Tibial nerve (tissue), 4 donors: ENCODE data around the gene GSK3B. TPM values are rescaled to one million over a fixed set of nuclear protein-coding genes. Genes with fewer than 3 reads are reported as not detected.

Source experiments
- DNase-seq, 2 donors: peaks; one replicate each; pipeline ENCODE4 v3.0.0-alpha.2; 2019; ENCODE audit warnings: low spot score in 2 of 2
- H3K27ac ChIP-seq, 4 donors: fragments of 200-600 bp; sonication (generic) in 3 of 4; one replicate each; pipeline ENCODE4 v1.5.1; 2017 to 2019; ENCODE audit warnings: mild to moderate bottlenecking in 1 of 4
- H3K27me3 ChIP-seq, 2 donors: fragments of 200-600 bp; sonication (generic) in 1 of 2; one replicate each; pipeline versions ENCODE4 v1.5.1 to v1.6.0; 2017 to 2019
- H3K36me3 ChIP-seq, 3 donors: fragments of 200-600 bp; sonication (generic); one replicate each; pipeline ENCODE4 v1.5.1; 2018 to 2019
- H3K4me1 ChIP-seq, 4 donors: fragments of 200-600 bp; sonication (generic) in 3 of 4; one replicate each; pipeline ENCODE4 v1.5.1; 2017 to 2019
- H3K4me3 ChIP-seq, 4 donors: fragments of 200-600 bp; sonication (generic) in 3 of 4; one replicate each; pipeline ENCODE4 v1.5.1; 2017 to 2019; ENCODE audit warnings: mild to moderate bottlenecking in 1 of 4, moderate library complexity in 1 of 4
- H3K9me3 ChIP-seq, 4 donors: fragments of 200-600 bp; sonication (generic) in 3 of 4; one replicate each; pipeline ENCODE4 v1.5.1; 2017 to 2019
- EP300 ChIP-seq, 2 donors: sonication (generic); formaldehyde crosslinking; IDR thresholded peaks; one replicate each; pipeline ENCODE4 v1.6.1; 2017; ENCODE audit warnings: antibody characterized with exemption in 2 of 2, mild to moderate bottlenecking in 1 of 2
- POLR2A ChIP-seq, 2 donors: fragments of 450-650 bp; IDR thresholded peaks; one replicate each; pipeline ENCODE4 v1.6.1; 2017; ENCODE audit warnings: antibody characterized with exemption in 2 of 2, mild to moderate bottlenecking in 2 of 2, moderate library complexity in 2 of 2
- WGBS, 2 donors: methylation state at CpG; one replicate each; pipeline ENCODE4 v1.1.5; 2018; 5-methylcytosine and 5-hydroxymethylcytosine counted together
- total RNA-seq, 4 donors: library from RNA; depleted of rRNA; stranded (reverse); fragments of >200 nt; gene quantifications; one replicate each; pipeline ENCODE4 v1.1.0, GENCODE V29; 2016
- TF ChIP-seq, protein P1 (sequence below), 5 experiments: fragments of 200-600 bp in 3 of 5; fragments of 450-650 bp in 2 of 5; sonication (generic) in 3 of 5; IDR thresholded peaks; one replicate each; pipeline ENCODE4 v1.5.1; 2016 to 2019; ENCODE audit warnings: antibody characterized with exemption in 5 of 5, mild to moderate bottlenecking in 3 of 5, moderate library complexity in 2 of 5

GSK3B gene
- total RNA-seq, 4 donors from 2014 or later, result 22.6 to 39.3 (median 28.5) TPM

DNA sequence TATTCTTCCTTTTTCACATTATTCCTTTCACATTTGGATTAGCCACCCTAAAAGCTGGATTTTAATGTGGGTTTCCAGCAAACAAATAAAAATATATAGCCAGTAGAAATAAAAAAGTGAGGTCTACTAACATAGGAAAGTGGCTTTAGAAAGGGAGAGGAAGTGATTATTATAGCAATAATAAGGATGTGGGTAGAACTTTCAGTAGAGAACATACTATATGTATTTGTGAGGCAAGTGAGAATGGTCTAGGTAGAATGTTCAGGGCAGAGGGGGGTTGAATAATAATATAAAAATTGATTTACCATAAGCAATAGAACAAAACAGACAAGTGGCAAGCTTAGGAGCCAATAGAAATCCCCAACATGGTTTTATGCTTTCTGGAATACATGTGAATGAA, 223.7 kb downstream of the GSK3B start:
- H3K4me1 ChIP-seq, result no peaks in the 10 kb centered on the region
- no peak overlapping the region for H3K4me3 ChIP-seq
- DNase-seq, result no peak
- no peaks in the 10 kb centered on the region for H3K27me3 ChIP-seq
- no peaks in the 10 kb centered on the region for H3K9me3 ChIP-seq
- H3K27ac ChIP-seq, result no peak overlapping the region
- H3K36me3 ChIP-seq, result no peaks in the 10 kb centered on the region
- TF ChIP-seq, protein P1, sequence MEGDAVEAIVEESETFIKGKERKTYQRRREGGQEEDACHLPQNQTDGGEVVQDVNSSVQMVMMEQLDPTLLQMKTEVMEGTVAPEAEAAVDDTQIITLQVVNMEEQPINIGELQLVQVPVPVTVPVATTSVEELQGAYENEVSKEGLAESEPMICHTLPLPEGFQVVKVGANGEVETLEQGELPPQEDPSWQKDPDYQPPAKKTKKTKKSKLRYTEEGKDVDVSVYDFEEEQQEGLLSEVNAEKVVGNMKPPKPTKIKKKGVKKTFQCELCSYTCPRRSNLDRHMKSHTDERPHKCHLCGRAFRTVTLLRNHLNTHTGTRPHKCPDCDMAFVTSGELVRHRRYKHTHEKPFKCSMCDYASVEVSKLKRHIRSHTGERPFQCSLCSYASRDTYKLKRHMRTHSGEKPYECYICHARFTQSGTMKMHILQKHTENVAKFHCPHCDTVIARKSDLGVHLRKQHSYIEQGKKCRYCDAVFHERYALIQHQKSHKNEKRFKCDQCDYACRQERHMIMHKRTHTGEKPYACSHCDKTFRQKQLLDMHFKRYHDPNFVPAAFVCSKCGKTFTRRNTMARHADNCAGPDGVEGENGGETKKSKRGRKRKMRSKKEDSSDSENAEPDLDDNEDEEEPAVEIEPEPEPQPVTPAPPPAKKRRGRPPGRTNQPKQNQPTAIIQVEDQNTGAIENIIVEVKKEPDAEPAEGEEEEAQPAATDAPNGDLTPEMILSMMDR (IDR thresholded peaks at IDR 0.05), result no peak
- no peak for TF ChIP-seq EP300 (IDR thresholded peaks at IDR 0.05)
- TF ChIP-seq POLR2A (IDR thresholded peaks at IDR 0.05), result no peak

DNA sequence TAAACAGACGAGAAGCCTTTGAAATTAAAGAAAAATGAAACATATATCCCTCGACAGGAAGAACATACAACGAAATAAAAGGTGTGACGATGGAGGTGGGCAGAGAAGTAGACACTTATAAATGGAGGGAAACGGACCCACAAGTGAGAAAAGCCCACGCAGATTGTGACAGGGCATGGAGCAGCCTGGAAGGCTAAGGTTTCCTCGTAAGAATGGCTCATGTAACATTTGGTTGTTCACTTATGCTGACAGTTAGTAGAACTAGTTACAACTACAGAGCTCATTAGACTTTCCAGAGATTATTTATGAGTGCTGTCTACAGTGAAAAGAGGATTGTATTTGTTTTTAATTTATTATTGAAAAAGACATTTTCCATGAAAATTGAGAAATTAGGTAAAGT, 229.8 kb downstream of the GSK3B start:
- TF ChIP-seq POLR2A (IDR thresholded peaks at IDR 0.05), result no peak
- TF ChIP-seq, protein P1 (IDR thresholded peaks at IDR 0.05), result no peak
- TF ChIP-seq EP300 (IDR thresholded peaks at IDR 0.05), result no peak
- Histone ChIP-seq H3K4me3 (no peak overlapping the region), H3K9me3 (no peaks in the 10 kb centered on the region), H3K27me3 (no peaks in the 10 kb centered on the region), H3K36me3 (peaks cover 0 to 33% (median 0%) of the 10 kb centered on the region in 3 donors), H3K27ac (no peak overlapping the region), H3K4me1 (no peaks in the 10 kb centered on the region)
- no peak for DNase-seq
- WGBS, 2 donors, result 87 to 90% methylated on average over 7 of the region's 7 CpGs

GRCh38 chr3:119862616-119863015, 231.6 kb downstream of the GSK3B start:
- Histone ChIP-seq H3K27me3 (no peaks in the 10 kb centered on the region), H3K9me3 (no peaks in the 10 kb centered on the region), H3K27ac (no peak overlapping the region), H3K4me3 (no peak overlapping the region), H3K4me1 (no peaks in the 10 kb centered on the region), H3K36me3 (peaks cover 0 to 50% (median 7%) of the 10 kb centered on the region in 3 donors)
- TF ChIP-seq POLR2A (IDR thresholded peaks at IDR 0.05) (no peak), EP300 (IDR thresholded peaks at IDR 0.05) (no peak)
- TF ChIP-seq, protein P1 (IDR thresholded peaks at IDR 0.05), result no peak
- no peak for DNase-seq
- 90 to 93% methylated on average over 2 of the region's 2 CpGs for WGBS, 2 donors

GRCh38 chr3:119861681-119862080, 232.6 kb downstream of the GSK3B start:
- Histone ChIP-seq H3K36me3 (peaks cover 0 to 58% (median 7%) of the 10 kb centered on the region in 3 donors), H3K9me3 (no peaks in the 10 kb centered on the region), H3K4me1 (no peaks in the 10 kb centered on the region), H3K27me3 (no peaks in the 10 kb centered on the region), H3K27ac (no peak overlapping the region), H3K4me3 (no peak overlapping the region)
- 91 to 93% methylated on average over 2 of the region's 2 CpGs for WGBS, 2 donors
- TF ChIP-seq POLR2A (IDR thresholded peaks at IDR 0.05), result no peak
- no peak for TF ChIP-seq EP300 (IDR thresholded peaks at IDR 0.05)
- TF ChIP-seq, protein P1 (IDR thresholded peaks at IDR 0.05), result no peak
- DNase-seq, result no peak

DNA sequence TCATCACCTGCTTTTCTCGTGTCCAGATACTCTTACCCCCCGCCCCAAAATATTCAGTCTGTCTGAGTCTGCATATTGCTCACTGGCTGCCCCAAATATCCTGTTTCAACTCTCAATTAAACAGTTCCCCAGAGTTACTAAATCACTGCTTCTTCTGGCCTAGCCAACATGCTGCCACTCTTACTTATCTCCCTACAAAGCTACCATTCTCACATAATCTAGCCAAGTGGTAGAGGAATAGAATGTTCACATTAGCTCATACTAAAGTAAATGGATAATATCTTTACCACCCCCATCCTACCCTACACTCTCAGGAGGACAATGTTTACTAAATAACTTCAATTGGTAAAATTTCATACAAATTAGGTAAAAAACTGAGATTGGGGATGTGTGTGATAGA, 234.5 kb downstream of the GSK3B start:
- H3K27me3 ChIP-seq, result no peaks in the 10 kb centered on the region
- DNase-seq, result no peak
- no peaks in the 10 kb centered on the region for H3K4me1 ChIP-seq
- H3K9me3 ChIP-seq, result no peaks in the 10 kb centered on the region
- H3K27ac ChIP-seq, result no peak overlapping the region
- no peak overlapping the region for H3K4me3 ChIP-seq
- H3K36me3 ChIP-seq, result peaks cover 0 to 65% (median 7%) of the 10 kb centered on the region in 3 donors
- no peak for TF ChIP-seq EP300 (IDR thresholded peaks at IDR 0.05)
- TF ChIP-seq, protein P1 (IDR thresholded peaks at IDR 0.05), result no peak
- no peak for TF ChIP-seq POLR2A (IDR thresholded peaks at IDR 0.05)
- 99 to 100% methylated on average over 2 of the region's 2 CpGs for WGBS, 2 donors
